Measurements from ENCODE around the gene XRCC1.
"Not testable (repeated sequence)": the region's sequence is repeated elsewhere in the genome, so short reads cannot be mapped to it uniquely, and the experiment has no call there.

DNA sequence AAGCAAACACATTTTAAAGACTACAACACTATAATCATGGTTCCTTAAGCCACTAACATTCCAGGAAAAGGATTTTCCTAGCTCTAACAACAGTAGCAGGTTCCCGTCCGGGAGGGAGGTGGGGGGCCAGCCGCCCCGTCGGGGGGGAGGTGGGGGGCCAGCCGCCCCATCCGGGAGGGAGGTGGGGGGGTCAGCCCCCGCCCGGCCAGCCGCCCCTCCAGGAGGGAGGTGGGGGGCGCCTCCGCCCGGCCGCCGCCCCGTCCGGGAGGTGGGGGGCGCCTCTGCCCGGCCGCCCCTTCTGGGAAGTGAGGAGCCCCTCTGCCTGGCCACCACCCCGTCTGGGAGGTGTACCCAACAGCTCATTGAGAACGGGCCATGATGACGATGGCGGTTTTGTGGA, 27.4 kb downstream of the XRCC1 start:
- TF ChIP-seq, protein P1, sequence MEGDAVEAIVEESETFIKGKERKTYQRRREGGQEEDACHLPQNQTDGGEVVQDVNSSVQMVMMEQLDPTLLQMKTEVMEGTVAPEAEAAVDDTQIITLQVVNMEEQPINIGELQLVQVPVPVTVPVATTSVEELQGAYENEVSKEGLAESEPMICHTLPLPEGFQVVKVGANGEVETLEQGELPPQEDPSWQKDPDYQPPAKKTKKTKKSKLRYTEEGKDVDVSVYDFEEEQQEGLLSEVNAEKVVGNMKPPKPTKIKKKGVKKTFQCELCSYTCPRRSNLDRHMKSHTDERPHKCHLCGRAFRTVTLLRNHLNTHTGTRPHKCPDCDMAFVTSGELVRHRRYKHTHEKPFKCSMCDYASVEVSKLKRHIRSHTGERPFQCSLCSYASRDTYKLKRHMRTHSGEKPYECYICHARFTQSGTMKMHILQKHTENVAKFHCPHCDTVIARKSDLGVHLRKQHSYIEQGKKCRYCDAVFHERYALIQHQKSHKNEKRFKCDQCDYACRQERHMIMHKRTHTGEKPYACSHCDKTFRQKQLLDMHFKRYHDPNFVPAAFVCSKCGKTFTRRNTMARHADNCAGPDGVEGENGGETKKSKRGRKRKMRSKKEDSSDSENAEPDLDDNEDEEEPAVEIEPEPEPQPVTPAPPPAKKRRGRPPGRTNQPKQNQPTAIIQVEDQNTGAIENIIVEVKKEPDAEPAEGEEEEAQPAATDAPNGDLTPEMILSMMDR (conservative IDR thresholded peaks at IDR 0.05; ENCODE audit: low read depth, low read length), result not testable (repeated sequence)
- TF ChIP-seq EZH2phosphoT487 (IDR thresholded peaks at IDR 0.05; ENCODE audit: borderline replicate concordance, low read length); EZH2 (IDR thresholded peaks at IDR 0.05; ENCODE audit: low read length, unreplicated experiment): not testable (repeated sequence)
